IMR-90 (cell line): ENCODE measurements around the gene FOXN4.

Experiments used
- BHLHE40 ChIP-seq: fragments of 150-350 bp; IDR thresholded peaks from 2 replicates; pipeline ENCODE4 v1.6.1; 2016; ENCODE audit warnings: mild to moderate bottlenecking, low read depth, low read length
- MAZ ChIP-seq: IDR thresholded peaks from 2 replicates; pipeline ENCODE4 v1.6.1; 2012; ENCODE audit warnings: low read depth, mild to moderate bottlenecking, low read length, improper control_type of control experiment, moderate library complexity, borderline replicate concordance
- RCOR1 ChIP-seq: IDR thresholded peaks from 2 replicates; pipeline ENCODE4 v1.6.1; 2012; ENCODE audit warnings: mild to moderate bottlenecking, low read length, improper control_type of control experiment; ENCODE audit not compliant: insufficient replicate concordance
- TF ChIP-seq, protein P1 (sequence below): conservative IDR thresholded peaks from 2 replicates; pipeline ENCODE4 v1.5.1; 2012; ENCODE audit warnings: mild to moderate bottlenecking, low read depth, low read length, improper control_type of control experiment

- TF ChIP-seq BHLHE40: no peak
- TF ChIP-seq, protein P1, sequence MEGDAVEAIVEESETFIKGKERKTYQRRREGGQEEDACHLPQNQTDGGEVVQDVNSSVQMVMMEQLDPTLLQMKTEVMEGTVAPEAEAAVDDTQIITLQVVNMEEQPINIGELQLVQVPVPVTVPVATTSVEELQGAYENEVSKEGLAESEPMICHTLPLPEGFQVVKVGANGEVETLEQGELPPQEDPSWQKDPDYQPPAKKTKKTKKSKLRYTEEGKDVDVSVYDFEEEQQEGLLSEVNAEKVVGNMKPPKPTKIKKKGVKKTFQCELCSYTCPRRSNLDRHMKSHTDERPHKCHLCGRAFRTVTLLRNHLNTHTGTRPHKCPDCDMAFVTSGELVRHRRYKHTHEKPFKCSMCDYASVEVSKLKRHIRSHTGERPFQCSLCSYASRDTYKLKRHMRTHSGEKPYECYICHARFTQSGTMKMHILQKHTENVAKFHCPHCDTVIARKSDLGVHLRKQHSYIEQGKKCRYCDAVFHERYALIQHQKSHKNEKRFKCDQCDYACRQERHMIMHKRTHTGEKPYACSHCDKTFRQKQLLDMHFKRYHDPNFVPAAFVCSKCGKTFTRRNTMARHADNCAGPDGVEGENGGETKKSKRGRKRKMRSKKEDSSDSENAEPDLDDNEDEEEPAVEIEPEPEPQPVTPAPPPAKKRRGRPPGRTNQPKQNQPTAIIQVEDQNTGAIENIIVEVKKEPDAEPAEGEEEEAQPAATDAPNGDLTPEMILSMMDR: no peak
- no peak for TF ChIP-seq RCOR1
- TF ChIP-seq MAZ: no peak
Observed at GRCh38 chr12:109241936-109242335, 67.1 kb downstream of the FOXN4 start.
